K562 (cell line): Measurements from ENCODE around the gene SSH3. TPM values are rescaled to one million over a fixed set of nuclear protein-coding genes. Genes with fewer than 3 reads are reported as not detected.

Source experiments
- ATF4 ChIP-seq: fragments of 450-650 bp; formaldehyde crosslinking; IDR thresholded peaks from 2 replicates; pipeline ENCODE4 v1.4.0; 2022; ENCODE audit warnings: mild to moderate bottlenecking, moderate library complexity
- CHD7 ChIP-seq: fragments of 200-600 bp; sonication (generic); IDR thresholded peaks from one replicate; pipeline ENCODE4 v1.6.1; 2012; ENCODE audit warnings: mild to moderate bottlenecking, low read depth, low read length, inconsistent platforms
- ELF4 ChIP-seq: fragments of 450-650 bp; formaldehyde crosslinking; IDR thresholded peaks from 2 replicates; pipeline ENCODE4 v1.4.0; 2022; ENCODE audit warnings: missing genetic modification characterization
- JUND ChIP-seq, 2 experiments: IDR thresholded peaks; 2 replicates in 1 of 2; 3 replicates in 1 of 2; pipeline ENCODE4 v1.6.1; 2011; ENCODE audit warnings: borderline replicate concordance in 2 of 2, low read depth in 2 of 2, low read length in 2 of 2, improper control_type of control experiment in 1 of 2, missing biosample characterization in 1 of 2, missing genetic modification characterization in 1 of 2, missing genetic modification reagents in 1 of 2
- SMAD1 ChIP-seq: fragments of 150-350 bp; IDR thresholded peaks from 2 replicates; pipeline ENCODE4 v1.6.1; 2014; ENCODE audit warnings: low read length, low read depth; ENCODE audit not compliant: partially characterized antibody
- TBL1XR1 ChIP-seq, 2 experiments: IDR thresholded peaks; 2 replicates each; pipeline ENCODE4 v1.6.1; 2012; ENCODE audit warnings: improper control_type of control experiment in 2 of 2, low read length in 2 of 2, mild to moderate bottlenecking in 1 of 2
- ZNF184 ChIP-seq: sonication (generic); formaldehyde crosslinking; IDR thresholded peaks from 2 replicates; pipeline ENCODE4 v1.5.0; 2020; ENCODE audit warnings: missing genetic modification reagents
- ZNF57 ChIP-seq: fragments of 450-650 bp; formaldehyde crosslinking; IDR thresholded peaks from 2 replicates; pipeline ENCODE4 v1.4.0; 2020; ENCODE audit warnings: mild to moderate bottlenecking, moderate library complexity
- ZNF695 ChIP-seq: fragments of 450-650 bp; formaldehyde crosslinking; IDR thresholded peaks from 2 replicates; pipeline ENCODE4 v1.4.0; 2020; ENCODE audit warnings: mild to moderate bottlenecking, moderate library complexity
- polyA plus RNA-seq, 8 experiments: library from polyadenylated mRNA; depleted of rRNA in 4 of 8; stranded (reverse) in 5 of 8; unstranded in 3 of 8; fragments of >200 nt; fragmentation: Nextera tagmentation in 2 of 8; fragmentation: Illumina TruSeq in 1 of 8; extraction: Ambion mirVana in 2 of 8; extraction: Trizol in 1 of 8; gene quantifications; 2 replicates each; pipeline versions ENCODE4 v1.2.1 to v1.2.3, GENCODE V29; 2011 to 2014; ENCODE audit warnings: inconsistent platforms in 1 of 8, missing spikeins in 1 of 8
- total RNA-seq, 7 experiments: library from RNA; depleted of rRNA in 6 of 7; stranded (reverse); fragments of >200 nt in 6 of 7; fragmentation: Illumina TruSeq in 2 of 7; extraction: Trizol in 2 of 7; gene quantifications; 2 replicates each; pipeline versions ENCODE4 v1.2.1 to v1.2.3, GENCODE V29; 2011 to 2021; ENCODE audit warnings: low replicate concordance in 1 of 7
- TF ChIP-seq, protein P1 (sequence below): fragments of 250-450 bp; sonication (Bioruptor Pico); IDR thresholded peaks from 2 replicates; pipeline ENCODE4 v1.4.0; 2020; ENCODE audit warnings: mild to moderate bottlenecking, moderate library complexity, borderline replicate concordance

Gene SSH3
- total and polyA plus RNA-seq, 9 of the 15 experiments (the other 6 are each of a cell fraction or from before 2014, with no cell fraction given) = 0.07 to 1.0 (median 0.24) TPM; not detected in 3

DNA sequence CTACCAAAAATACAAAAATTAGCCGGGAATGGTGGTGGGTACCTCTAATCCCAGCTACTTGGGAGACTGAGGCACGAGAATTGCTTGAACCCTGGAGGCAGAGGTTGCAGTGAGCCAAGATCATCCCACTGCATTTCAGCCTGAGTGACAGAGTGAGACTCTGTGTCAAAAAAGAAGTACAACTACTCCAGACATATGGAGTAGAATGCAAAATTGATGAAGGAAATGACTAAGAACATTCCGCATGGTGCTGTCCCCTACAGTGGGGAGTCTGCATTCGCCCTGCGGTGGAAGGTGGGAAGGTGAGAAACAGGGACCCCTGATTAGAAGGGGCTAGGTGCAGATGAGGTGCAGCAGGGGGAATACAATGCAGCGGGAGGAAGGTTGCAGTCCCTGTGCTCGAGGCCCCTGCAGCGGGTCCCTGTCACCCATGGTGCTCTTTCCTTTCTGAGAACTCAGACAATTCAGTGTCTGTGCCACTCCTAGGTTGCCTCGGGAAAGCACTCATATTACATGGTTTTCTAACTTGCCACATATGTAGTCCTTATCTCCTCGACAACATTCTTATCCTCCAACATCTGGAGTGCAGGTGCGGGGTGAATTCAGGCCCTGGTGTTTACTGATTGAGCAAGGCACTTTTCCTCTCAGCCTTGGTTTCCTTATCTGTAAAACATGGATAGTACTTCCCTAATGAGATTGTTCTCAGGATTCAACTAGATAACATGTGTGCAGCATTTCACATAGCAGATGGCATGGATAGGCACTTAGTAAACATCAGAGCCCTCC lies 44.8 kb downstream of the SSH3 start (continued):
- TF ChIP-seq CHD7 = no peak
- TF ChIP-seq ATF4 (CRISPR knock-in tag) = no peak
- no peak for TF ChIP-seq ZNF695 (CRISPR knock-in tag)
- peak; percentile 81 to 88; a peak in 3 of 4 replicates for TF ChIP-seq TBL1XR1 (IDR thresholded peaks at IDR 0.05; ENCODE audit: low read length in 2 of 2)
- peak; percentile 41 for TF ChIP-seq SMAD1
- peak; percentile 67; the same call in 1 of the 2 replicates for TF ChIP-seq JUND (IDR thresholded peaks at IDR 0.05; ENCODE audit: borderline replicate concordance, low read depth, low read length)
- peak; percentile 47; the same call in 1 of the 3 replicates for TF ChIP-seq JUND (tag; IDR thresholded peaks at IDR 0.05; ENCODE audit: borderline replicate concordance, low read depth, low read length)
- TF ChIP-seq ELF4 (CRISPR knock-in tag) = 0 out of 2 replicates have a peak, but pooled peaks have one; percentile 3
- TF ChIP-seq, protein P1, sequence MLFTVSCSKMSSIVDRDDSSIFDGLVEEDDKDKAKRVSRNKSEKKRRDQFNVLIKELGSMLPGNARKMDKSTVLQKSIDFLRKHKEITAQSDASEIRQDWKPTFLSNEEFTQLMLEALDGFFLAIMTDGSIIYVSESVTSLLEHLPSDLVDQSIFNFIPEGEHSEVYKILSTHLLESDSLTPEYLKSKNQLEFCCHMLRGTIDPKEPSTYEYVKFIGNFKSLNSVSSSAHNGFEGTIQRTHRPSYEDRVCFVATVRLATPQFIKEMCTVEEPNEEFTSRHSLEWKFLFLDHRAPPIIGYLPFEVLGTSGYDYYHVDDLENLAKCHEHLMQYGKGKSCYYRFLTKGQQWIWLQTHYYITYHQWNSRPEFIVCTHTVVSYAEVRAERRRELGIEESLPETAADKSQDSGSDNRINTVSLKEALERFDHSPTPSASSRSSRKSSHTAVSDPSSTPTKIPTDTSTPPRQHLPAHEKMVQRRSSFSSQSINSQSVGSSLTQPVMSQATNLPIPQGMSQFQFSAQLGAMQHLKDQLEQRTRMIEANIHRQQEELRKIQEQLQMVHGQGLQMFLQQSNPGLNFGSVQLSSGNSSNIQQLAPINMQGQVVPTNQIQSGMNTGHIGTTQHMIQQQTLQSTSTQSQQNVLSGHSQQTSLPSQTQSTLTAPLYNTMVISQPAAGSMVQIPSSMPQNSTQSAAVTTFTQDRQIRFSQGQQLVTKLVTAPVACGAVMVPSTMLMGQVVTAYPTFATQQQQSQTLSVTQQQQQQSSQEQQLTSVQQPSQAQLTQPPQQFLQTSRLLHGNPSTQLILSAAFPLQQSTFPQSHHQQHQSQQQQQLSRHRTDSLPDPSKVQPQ = no peak
- no peak for TF ChIP-seq ZNF57 (CRISPR knock-in tag)
- TF ChIP-seq ZNF184 (CRISPR knock-in tag) = no peak
